SJCRH30 (cell line): ENCODE data around the gene NAT16. TPM values are rescaled to one million over a fixed set of nuclear protein-coding genes. Genes with fewer than 3 reads are reported as not detected.
A peak's percentile ranks its signal among the peaks of the same experiment; 100 is the strongest.

Experiments
- DNase-seq, 2 experiments: peaks; one replicate each; pipeline ENCODE4 v3.0.0-alpha.2; 2015 to 2020
- H3K27ac ChIP-seq: fragments of 250-450 bp; sonication (Bioruptor Pico); 2 replicates; pipeline ENCODE4 v1.5.1; 2020; ENCODE audit warnings: mild to moderate bottlenecking, moderate library complexity
- H3K27me3 ChIP-seq: fragments of 250-450 bp; sonication (Bioruptor Pico); 2 replicates; pipeline ENCODE4 v1.5.1; 2020; ENCODE audit warnings: mild to moderate bottlenecking, moderate library complexity
- H3K36me3 ChIP-seq: fragments of 250-450 bp; sonication (Bioruptor Pico); 2 replicates; pipeline ENCODE4 v1.5.1; 2020; ENCODE audit warnings: mild to moderate bottlenecking, moderate library complexity
- H3K4me1 ChIP-seq: fragments of 250-450 bp; sonication (Bioruptor Pico); 2 replicates; pipeline ENCODE4 v1.5.1; 2020; ENCODE audit warnings: mild to moderate bottlenecking, moderate library complexity
- H3K4me3 ChIP-seq: fragments of 250-450 bp; sonication (Bioruptor Pico); 2 replicates; pipeline ENCODE4 v1.5.1; 2020; ENCODE audit warnings: mild to moderate bottlenecking, moderate library complexity
- H3K9me3 ChIP-seq: fragments of 250-450 bp; sonication (Bioruptor Pico); replicated peaks from 2 replicates; pipeline ENCODE4 v1.5.1; 2020; ENCODE audit warnings: mild to moderate bottlenecking, moderate library complexity
- total RNA-seq: library from RNA; depleted of rRNA; stranded (reverse); fragments of >200 nt; shearing (Covaris generic); gene quantifications from 2 replicates; pipeline ENCODE4 v1.2.3, GENCODE V29; 2014; rRNA removed

NAT16 gene
- total RNA-seq = not detected in 2 replicates

DNA sequence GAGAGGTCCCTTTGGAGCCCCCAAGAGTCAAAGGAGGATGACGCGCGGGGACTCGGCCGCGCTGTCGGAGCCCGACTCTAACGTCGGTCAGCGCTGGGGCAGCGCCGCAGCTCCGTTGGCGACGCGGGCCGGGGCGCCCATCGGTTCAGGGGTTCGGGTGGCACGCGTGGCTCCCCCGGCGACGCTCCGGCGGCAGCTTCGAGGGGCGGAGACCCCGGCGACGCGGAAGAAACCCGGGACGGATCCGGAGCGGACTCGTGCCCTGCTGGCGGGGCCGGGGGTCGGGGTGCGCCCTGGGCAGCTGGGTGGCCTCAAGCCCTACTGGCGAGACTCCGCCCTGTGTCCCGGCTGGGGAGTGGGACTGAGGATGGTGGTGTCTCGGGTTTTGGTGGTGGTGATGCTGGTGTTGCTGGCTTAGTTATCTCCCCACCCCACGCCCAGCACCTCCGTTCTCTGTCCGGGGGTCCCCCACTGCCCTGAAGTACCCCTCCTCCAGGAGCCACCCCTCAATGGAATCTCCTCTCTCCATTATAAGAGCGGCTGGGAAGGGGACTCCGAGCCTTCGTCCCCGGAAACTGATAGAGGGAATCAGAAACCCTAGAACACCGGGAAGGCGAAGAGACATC, at the start of gene NAT16:
TSS of gene NAT16 (minus strand) at position 164 of the 626 bp plus-strand sequence. CDS start 5,486 bp downstream, outside the sequence.
- no peak for DNase-seq
- H3K27me3 ChIP-seq = peaks cover 18% of the 10 kb centered on the region; the same call in 1 of the 2 replicates
- no peak within 1 kb of the TSS for H3K4me3 ChIP-seq
- H3K36me3 ChIP-seq = no peaks in the 10 kb centered on the region
- no peaks in the 10 kb centered on the region for H3K4me1 ChIP-seq
- H3K27ac ChIP-seq = no peak within 1 kb of the TSS
- no peaks in the 10 kb centered on the region for H3K9me3 ChIP-seq

DNA sequence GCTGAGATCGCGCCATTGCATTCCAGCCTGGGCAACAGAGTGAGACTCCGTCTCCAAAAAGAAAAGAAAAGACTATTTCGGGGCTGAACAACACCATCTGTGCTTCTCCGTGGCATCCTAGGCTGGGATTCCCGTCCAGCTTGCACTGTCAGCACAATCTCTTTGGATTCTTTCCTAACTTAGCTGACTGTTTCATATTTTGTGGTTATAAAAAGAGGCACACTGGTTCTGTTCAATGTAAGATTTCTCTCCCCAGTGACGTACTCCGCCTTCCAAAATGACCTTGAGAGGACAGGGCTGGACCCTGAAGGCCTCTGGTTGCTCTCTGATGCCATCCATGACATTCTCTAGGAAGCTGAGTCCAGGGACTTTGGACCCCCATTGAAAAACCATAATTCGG, 46.6 kb upstream of the NAT16 start:
- Histone ChIP-seq H3K4me1 (no peaks in the 10 kb centered on the region), H3K36me3 (peaks cover 4% of the 10 kb centered on the region; the same call in 1 of the 2 replicates), H3K27ac (no peak overlapping the region), H3K4me3 (no peak overlapping the region), H3K27me3 (no peaks in the 10 kb centered on the region), H3K9me3 (no peaks in the 10 kb centered on the region)
- DNase-seq = no peak

DNA sequence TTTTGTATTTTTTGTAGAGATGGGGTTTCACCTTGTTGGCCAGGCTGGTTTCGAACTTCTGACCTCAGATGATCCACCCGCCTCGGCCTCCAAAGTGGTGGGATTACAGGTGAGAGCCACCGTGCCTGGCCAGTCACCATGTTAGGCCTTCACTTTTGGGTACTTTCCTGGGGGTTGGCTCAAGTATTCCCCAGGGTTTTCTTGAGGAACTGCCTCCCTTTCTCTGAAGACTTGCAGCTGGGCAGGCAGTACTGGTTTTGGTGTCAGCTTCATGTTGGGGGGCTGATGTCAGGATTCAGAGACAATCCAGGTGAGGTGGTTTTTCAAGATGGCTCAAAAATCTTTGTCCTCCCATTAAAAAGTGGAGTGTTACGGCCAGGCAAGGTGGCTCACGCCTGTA, 45.6 kb upstream of the NAT16 start:
- H3K27ac ChIP-seq = no peak overlapping the region
- no peak overlapping the region for H3K4me3 ChIP-seq
- no peak for DNase-seq
- H3K9me3 ChIP-seq = no peaks in the 10 kb centered on the region
- H3K4me1 ChIP-seq = no peaks in the 10 kb centered on the region
- H3K36me3 ChIP-seq = peaks cover 4% of the 10 kb centered on the region; the same call in 1 of the 2 replicates
- no peaks in the 10 kb centered on the region for H3K27me3 ChIP-seq

DNA sequence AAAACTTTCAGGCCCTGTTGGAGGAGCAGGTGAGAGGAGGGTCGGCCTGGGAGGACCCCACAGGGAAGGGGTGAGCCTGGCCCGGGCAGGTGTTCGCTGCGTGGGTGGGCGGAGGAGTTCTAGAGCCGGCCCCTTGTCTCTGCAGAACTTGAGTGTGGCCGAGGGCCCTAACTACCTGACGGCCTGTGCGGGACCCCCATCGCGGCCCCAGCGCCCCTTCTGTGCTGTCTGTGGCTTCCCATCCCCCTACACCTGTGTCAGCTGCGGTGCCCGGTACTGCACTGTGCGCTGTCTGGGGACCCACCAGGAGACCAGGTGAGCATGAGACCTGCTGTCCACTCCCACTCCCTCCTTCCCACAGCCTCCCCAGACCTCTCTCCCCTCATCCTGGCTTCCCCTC, 43.4 kb upstream of the NAT16 start:
- H3K9me3 ChIP-seq = no peaks in the 10 kb centered on the region
- peaks cover 4% of the 10 kb centered on the region; the same call in 1 of the 2 replicates for H3K36me3 ChIP-seq
- H3K27ac ChIP-seq = no peak overlapping the region

DNA sequence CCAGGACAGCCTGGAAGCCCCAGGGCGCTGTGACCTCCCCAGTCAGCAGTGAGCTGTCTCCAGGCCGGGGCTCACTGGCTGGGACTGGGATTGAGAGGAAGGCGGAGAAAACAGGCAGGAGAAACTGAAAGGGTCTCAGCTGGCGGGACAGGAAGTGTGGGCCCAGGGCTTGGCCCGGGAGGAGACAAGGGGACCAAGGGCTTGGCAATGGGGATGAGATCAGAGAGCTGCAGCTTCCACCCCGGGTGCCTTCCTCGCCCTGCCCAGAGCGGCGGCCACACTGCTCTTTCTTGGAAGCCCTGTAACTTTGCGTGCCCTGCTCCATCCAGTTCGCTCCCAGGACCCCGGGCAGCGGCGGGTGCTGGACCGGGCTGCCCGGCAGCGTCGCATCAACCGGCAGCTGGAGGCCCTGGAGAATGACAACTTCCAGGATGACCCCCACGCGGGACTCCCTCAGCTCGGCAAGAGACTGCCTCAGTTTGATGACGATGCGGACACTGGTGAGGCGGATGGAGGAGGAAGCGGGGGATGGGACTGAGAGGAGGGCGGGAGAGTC, 42.3 kb upstream of the NAT16 start:
- Histone ChIP-seq H3K36me3 (peaks cover 4% of the 10 kb centered on the region; the same call in 1 of the 2 replicates), H3K9me3 (no peaks in the 10 kb centered on the region), H3K4me1 (no peaks in the 10 kb centered on the region), H3K27me3 (no peaks in the 10 kb centered on the region), H3K27ac (no peak overlapping the region), H3K4me3 (no peak overlapping the region)
- no peak for DNase-seq

More for the DNA sequence above, 43.4 kb upstream of the NAT16 start:
- no peak overlapping the region for H3K4me3 ChIP-seq
- DNase-seq = no peak
- H3K4me1 ChIP-seq = no peaks in the 10 kb centered on the region
- H3K27me3 ChIP-seq = no peaks in the 10 kb centered on the region

DNA sequence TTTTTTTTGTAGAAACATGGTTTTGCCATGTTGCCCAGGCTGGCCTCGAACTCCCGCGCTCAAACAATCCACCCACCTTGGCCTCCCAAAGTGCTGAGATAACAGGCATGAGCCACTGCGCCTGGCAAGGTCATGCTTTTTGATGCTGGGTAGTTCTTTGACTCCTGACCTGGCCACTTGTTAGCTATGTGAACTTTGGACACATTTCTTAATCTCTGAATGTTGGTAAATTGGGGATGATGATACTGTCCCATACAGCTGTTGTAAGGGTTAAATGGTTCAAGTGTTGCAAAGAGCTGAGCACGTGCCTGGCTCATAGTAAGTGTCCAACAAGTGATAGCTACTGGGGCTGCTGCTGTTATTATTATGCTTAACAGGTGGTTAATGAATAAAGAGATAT, 40.2 kb upstream of the NAT16 start:
- H3K4me1 ChIP-seq = no peaks in the 10 kb centered on the region; the same call in 1 of the 2 replicates
- no peaks in the 10 kb centered on the region for H3K27me3 ChIP-seq
- peaks cover 4% of the 10 kb centered on the region; the same call in 1 of the 2 replicates for H3K36me3 ChIP-seq
- no peak overlapping the region for H3K27ac ChIP-seq
- H3K4me3 ChIP-seq = no peak overlapping the region
- no peak for DNase-seq
- no peaks in the 10 kb centered on the region for H3K9me3 ChIP-seq

DNA sequence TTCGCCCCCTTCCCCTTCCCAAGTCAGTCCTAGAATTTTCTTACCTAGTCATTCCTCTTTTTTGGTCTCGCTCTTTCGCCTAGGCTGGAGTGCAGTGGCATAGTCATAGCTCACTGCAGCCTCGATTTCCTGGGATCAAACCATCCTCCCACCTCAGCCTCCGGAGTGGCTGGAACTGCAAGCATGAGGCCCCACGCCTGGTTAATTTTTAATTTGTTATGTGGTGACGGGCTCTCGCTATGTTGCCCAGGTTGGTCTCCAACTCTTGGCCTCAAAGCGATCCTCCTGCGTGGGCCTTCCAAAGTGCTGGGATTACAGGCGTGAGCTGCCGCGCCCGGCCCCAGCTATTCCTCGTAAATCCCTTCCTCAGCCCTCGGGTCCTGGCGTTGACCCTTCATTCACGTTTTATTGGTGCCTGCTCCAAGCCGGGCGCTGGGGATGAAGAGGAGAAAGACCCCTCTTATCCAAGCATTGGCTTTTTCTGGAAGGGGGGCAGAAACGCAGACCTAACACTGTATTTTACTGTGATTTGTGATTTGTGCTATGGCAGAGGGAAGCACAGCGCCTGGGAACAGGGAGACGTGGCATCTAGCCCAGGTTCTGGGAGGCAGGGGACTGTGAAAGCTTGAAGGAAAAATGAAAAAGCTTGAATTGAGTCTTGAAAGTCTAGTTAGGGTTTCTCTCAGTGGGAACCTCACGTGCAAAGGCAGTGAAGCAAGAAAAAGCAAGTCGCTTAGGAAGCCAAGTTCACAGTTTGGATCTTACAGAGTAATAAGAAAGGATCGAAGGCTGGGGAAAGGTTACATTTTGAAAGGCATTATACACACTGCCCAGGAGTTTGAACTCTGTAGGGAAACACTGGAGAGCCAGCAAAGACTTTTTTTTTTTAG, 38.4 kb upstream of the NAT16 start:
- Histone ChIP-seq H3K27me3 (no peaks in the 10 kb centered on the region), H3K4me3 (peak overlapping the region; percentile 76), H3K27ac (no peak overlapping the region; the same call in 1 of the 2 replicates), H3K9me3 (no peaks in the 10 kb centered on the region), H3K36me3 (peaks cover 4% of the 10 kb centered on the region; the same call in 1 of the 2 replicates), H3K4me1 (no peaks in the 10 kb centered on the region; the same call in 1 of the 2 replicates)
- DNase-seq = no peak

DNA sequence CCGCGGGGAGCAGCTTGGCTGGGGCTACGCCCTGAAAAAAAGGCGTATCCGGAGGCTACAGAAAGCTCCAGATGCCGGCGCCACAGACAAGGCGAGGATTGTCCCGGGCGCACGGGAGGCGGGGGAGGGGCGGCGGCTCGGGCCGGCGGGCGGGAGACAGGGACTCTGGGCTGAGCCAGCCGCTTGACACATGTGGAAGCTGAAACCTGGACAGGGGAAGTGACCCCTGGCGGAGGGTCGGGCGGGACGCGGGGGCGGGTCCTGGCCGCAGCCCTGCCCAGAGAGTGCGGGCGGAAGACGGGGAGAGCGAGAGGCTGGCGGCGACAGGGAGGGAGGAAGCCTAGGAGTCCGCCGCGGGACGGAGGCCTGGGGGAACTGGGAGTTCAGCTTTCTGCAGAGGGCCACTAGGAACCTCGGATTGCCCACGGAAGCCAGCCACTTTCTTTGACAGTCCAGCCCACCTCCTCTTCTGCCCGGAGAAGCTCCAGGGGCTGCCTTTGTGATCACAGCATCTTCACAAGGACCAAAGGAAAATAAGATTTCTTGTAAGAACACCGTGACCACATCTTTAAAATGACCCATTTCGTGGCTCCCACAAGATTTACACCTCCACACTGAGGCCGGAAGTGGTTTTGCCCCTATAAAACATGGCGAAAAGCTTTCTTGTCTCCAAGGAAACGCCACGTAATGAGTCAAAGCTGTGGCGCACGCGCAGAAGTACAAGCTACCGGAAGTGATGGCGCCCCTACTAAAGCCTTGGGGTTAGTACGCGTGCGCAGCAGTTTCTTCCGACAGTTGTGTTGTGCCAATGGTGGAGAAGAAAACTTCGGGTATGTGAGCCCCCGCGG, 37.5 kb upstream of the NAT16 start, which contains the start of the genes PLOD3 and ZNHIT1:
TSS of gene PLOD3 (minus strand) at position 194 of the 848 bp plus-strand sequence. CDS start 307 bp downstream, outside the sequence.
TSS of gene ZNHIT1 (plus strand) at position 778 of the 848 bp plus-strand sequence. CDS start at position 809, 31 bp downstream.
- peak; percentile 96 to 100 for DNase-seq
- Histone ChIP-seq H3K27me3 (no peaks in the 10 kb centered on the region), H3K4me1 (no peaks in the 10 kb centered on the region; the same call in 1 of the 2 replicates), H3K4me3 (peak within 1 kb of the TSS; percentile 76), H3K36me3 (peaks cover 4% of the 10 kb centered on the region; the same call in 1 of the 2 replicates), H3K27ac (peak within 1 kb of the TSS; percentile 76), H3K9me3 (no peaks in the 10 kb centered on the region)

DNA sequence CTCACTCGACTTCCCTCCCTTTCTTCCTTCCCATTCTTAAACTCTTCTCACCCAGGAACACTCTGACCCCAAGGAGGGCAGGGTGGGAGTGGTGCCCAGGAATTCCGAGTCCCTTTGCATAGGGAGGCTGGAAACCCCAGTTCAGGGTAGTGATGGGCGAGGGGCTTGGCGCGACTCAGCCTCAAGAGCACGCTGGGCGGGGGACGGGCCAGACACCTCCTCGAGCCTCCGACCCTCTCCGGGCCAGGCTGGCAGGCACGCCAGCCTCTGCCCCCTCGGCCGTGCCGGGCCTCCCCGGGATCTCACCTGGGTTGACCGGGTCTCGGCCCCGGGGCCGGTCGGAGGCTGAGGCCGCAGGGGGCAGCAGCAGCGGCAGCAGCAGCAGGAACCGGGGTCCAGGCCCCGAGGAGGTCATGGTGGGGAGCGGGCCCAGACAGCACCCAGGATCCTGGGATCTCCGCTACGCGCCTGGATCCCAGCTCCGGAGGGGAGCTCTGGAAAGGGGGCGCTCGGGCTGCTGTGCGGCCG, 36.8 kb upstream of the NAT16 start:
- H3K9me3 ChIP-seq = no peaks in the 10 kb centered on the region
- peaks cover 4% of the 10 kb centered on the region; the same call in 1 of the 2 replicates for H3K36me3 ChIP-seq
- no peaks in the 10 kb centered on the region for H3K27me3 ChIP-seq
- no peaks in the 10 kb centered on the region; the same call in 1 of the 2 replicates for H3K4me1 ChIP-seq
- H3K27ac ChIP-seq = peak overlapping the region; percentile 76
- peak in 1 of 2 experiments; percentile 39 for DNase-seq
- peak overlapping the region; percentile 76 for H3K4me3 ChIP-seq

DNA sequence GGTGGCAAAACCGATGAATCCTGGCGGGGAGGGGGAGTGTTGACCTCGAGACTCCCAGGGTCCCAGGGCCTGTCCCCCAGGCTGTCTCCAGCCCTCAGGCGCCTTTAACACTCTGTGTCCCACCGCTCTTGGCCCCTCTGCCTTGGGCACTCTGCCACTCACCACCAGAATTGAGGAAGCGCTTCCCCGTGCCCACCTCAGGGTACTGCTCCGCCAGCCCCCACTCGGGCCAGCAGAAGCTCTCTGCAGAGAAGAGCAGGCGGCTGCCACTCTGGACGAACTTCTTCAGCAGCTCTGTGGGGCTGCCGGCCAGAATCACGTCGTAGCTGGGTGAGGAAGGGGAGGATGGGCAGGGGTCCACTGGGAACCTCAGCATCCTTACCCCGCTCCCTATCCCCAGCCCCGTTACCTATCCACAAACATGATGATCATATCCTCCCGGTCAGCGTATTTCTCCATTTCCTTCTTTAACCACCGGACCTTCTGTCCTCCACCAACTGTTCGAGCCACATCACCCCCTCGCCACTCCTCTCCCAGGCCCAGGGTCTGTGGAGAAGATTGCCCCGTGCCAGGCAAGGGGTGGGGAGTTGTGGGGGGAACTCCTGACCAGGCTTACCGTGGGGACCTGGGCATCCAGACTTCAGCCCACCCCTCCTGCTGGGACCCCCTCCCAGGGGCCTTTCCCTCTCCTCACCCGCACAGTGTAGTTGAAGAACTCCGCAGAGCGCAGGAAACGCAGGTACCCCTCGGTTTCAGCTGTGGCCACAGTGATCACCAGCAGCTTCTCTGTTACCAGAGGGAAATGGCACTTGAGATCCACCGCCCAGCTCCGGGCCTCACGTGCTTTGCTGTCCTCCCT, 36.1 kb upstream of the NAT16 start:
- Histone ChIP-seq H3K9me3 (no peaks in the 10 kb centered on the region), H3K27ac (peak overlapping the region; percentile 76), H3K4me1 (no peaks in the 10 kb centered on the region; the same call in 1 of the 2 replicates), H3K36me3 (peaks cover 7% of the 10 kb centered on the region), H3K4me3 (peak overlapping the region; percentile 76), H3K27me3 (no peaks in the 10 kb centered on the region)
- DNase-seq = peak in 1 of 2 experiments; percentile 28

DNA sequence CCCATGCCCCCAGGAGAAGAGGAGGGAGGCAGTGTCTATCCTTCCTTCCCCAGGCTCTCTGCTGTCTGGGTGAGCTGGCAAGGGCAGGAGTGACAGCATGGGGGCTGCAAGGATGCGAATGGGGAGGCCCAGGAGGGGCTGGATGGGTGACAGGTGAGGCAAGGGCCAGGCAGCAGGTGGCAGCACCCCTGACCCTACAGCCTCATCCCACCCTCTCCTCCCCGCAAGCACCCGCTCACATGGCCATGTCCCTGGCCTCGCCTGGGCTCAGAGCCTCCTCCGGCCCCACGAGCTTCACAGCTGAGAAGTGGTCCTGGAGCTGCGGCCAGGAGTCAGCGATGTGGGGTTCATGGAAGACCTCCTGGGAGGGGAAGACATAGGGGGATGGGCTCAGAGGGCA, 31.9 kb upstream of the NAT16 start:
- no peaks in the 10 kb centered on the region for H3K9me3 ChIP-seq

DNA sequence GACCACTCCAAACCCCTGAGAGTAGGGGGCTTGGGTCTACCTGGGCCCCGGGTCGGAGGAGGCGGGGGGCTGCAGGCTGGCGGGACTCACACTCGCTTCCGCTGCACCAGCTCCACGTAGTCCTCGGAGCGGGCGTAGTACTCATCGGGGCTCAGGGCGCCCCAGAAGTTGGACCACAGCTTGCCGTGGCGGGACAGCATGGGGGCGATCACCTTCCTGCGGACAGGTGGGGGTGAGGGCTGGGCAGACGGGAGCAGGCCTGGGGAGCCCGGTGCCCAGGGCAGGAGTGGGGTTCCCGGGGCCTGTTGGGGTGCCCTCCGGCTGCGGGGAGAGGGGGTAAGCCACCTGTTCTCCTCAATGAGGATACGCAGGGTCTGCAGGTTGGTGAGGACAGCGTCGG, 31.4 kb upstream of the NAT16 start:
- H3K9me3 ChIP-seq = no peaks in the 10 kb centered on the region
- peaks cover 14% of the 10 kb centered on the region for H3K36me3 ChIP-seq
- DNase-seq = no peak
- H3K4me1 ChIP-seq = no peaks in the 10 kb centered on the region; the same call in 1 of the 2 replicates
- no peaks in the 10 kb centered on the region for H3K27me3 ChIP-seq
- no peak overlapping the region for H3K4me3 ChIP-seq
- no peak overlapping the region for H3K27ac ChIP-seq

More for the DNA sequence above, 31.9 kb upstream of the NAT16 start:
- Histone ChIP-seq H3K27ac (no peak overlapping the region), H3K4me1 (no peaks in the 10 kb centered on the region; the same call in 1 of the 2 replicates), H3K27me3 (no peaks in the 10 kb centered on the region), H3K4me3 (no peak overlapping the region), H3K36me3 (peaks cover 14% of the 10 kb centered on the region)
- no peak for DNase-seq

DNA sequence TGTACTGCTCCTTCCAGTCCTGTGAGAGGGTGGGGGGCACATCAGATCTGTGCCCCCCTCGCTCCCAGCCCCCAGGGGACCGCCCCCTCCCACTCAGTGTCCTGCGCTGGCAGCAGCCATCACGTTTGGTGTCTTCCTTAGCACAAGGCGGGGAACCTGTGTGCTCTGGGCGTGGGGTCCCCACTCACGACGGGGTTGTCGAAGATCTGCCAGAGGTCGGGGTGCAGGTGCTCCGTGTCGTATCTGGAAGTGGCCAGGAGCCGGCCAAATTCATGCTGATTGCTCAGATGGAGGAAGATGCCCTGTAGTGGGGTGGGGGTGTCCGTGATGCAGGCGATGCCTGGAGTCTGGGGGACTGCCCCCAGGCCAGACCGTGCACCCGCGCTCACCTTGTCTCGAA, 30.1 kb upstream of the NAT16 start:
- Histone ChIP-seq H3K36me3 (peaks cover 19% of the 10 kb centered on the region), H3K9me3 (no peaks in the 10 kb centered on the region), H3K27me3 (no peaks in the 10 kb centered on the region), H3K27ac (no peak overlapping the region), H3K4me3 (no peak overlapping the region), H3K4me1 (no peaks in the 10 kb centered on the region)
- no peak for DNase-seq
